Activated naive CD4-positive, alpha-beta T cell (primary cell): Measurements from ENCODE around the gene TMC7.

Experiments used
- DNase-seq, 4 experiments: peaks; one replicate each; lab custom pipeline; 2025; lab: John Stamatoyannopoulos, UW

The TMC7 gene

DNA sequence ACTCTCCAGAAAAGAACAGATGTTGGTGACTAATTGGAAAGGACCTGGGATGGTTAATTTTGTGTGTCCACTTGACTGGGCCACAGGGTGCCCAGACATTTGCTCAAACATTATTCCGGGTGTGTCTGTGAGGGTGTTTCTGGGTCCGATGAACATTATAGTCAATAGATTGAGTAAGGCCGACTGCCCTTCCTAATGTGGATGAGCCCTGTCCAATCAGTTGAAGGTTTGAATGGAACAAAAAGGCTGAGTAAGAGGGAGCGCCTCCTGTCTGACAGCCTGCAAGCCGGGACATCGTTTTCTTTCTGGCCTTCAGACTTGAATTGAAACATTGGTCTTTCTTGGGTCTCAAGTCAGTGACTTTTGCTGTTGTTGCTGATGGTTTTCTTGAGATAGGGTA, 107.2 kb downstream of the TMC7 start:
- no peak for DNase-seq

DNA sequence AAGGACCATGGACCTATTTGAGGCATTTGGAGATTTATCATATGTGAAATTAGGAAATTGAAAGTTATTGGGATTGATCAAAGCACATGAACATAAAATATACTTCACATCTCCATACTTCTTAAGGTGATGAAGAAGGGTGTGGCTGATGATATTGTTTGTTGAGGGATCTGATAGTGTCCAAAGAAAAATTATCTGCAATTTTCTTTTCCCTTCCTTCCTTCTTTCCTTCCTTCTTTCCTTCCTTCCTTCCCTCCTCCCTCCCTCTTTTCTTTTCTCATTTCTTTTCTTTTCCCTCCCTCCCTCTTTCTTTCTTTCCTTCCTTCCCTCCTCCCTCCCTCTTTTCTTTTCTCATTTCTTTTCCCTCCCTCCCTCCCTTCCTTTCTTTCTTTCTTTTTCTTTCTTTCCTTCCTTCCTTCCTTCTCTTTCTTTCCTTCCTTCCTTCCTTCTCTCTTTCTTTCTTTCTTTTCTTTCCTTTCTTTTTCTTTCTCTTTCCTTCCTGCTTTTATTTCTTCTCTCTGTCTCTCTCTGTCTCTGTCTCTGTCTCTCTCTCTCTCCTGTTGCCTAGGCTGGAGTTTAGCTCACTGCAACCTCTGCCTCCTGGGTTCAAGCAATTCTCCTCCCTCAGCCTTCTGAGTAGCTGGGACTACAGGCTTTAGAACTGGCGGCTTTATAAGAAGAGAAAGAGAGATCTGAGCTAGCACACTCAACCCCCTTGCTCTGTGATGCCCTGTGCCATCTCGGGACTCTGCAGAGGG, 109.1 kb downstream of the TMC7 start:
- DNase-seq = no peak

DNA sequence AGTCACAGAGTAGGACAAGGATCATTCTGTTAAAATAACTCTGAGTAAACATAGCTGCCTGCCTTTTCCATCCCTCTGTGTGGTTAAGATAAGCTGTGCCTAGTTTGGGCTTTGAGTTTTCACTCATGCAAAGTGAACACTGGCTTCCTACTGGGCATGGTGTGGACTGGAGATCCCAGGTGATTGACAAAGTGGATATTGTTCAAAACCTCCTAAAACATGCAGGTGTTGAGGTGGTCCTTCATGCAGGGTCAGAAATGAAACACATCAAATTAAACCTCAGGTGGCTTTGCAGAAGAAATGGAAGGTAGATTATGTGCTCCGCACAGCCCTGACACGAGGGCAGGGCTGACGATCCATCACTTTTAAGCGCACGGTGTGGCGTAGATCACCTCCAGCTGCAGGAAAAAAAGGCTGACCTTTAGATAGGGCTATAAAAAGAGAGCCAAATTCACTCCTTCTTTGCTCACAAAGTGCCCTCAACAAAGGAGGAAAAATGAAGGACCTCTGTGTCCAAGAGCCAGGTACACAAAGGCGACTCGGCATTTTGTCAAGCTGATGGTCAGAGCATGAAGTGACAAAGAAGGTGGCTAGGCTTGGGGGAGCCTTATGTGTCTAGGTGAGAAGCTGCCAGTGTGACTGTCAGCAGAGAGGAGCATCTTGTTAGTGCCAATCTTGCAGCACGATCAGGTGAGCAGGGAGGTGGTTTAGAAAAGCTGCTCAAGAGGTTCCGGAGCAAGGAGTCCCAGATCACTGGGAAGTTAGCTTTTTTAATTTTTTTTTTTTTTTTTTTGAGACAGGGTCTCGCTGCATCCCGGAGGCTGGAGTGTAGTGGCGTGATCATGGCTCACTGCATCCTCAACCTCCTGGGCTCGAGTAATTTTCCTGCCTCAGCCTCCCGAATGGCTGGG, 110.2 kb downstream of the TMC7 start:
- no peak for DNase-seq

DNA sequence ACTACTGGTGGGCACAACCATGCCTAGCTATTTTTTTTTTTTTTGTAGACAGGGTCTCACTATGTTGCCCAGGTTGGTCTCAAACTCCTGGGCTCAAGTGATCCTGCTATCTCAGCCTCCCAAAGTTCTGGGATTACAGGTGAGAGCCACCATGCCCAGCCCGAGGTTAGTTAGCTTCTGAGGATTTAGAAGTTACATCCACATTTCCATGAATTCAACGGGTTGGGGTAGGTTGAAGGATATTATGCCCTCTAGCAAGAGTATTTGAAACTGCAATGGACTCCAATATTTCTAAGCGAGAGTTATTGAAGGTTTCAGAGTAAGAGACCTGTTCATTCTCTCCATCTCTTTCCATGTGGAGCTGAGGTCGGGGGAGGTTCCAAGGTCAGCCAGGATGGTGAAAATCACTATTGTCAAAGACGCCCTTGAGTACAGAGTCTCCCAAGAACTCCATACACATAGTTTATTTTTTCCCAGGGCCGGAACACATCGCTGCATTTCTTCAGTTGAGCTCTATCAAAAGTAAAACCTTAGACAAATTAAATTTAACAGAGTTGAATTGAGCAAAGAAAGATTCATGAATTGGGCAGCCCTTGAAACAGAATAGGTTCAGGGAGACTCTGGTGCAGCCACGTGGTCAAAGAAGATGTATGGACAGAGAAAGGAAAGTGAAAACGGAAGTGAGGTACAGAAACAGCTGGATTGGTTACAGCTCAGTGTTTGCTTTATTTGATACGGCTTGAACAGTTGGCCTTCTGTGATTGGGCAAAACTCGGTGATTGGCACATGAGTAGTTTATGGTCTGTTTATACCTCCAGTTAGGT, 111.0 kb downstream of the TMC7 start:
- DNase-seq = no peak

DNA sequence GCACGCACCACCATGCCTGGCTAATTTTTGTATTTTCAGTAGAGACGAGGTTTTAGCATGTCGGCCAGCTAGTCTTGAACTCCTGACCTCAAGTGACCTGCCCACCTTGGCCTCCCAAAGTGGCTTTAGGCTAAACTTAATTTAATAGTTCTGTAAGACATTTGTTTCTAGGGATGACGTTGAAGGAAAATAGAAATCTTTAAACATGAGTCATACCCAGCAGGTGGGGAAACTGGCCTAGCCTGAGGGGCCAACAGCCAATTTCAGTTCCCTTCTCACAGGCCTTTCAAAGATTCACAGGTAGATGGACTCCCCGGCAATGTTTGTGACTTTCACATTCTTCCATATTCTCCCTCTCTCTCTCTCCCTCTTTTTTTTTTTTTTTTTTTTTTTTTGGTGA, 111.9 kb downstream of the TMC7 start:
- no peak for DNase-seq

DNA sequence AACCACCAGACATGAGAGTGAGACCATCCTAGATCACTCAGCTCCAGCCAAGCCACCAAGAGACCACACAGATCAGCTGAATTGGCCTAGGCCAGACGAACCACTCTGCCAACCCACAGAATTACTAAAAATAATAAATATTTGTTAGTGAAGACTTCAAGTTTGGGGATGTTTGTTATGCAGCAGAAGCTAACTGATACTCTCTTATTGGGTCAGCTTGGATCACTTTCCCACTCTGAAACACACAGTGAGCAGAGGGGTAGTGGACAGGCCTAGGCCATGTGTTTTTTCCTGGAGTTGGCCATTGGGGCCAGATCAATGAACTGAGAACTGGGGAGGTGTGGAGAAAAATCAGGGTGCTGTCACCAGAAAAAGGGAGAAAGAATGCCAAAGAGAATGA, 114.4 kb downstream of the TMC7 start:
- no peak for DNase-seq

DNA sequence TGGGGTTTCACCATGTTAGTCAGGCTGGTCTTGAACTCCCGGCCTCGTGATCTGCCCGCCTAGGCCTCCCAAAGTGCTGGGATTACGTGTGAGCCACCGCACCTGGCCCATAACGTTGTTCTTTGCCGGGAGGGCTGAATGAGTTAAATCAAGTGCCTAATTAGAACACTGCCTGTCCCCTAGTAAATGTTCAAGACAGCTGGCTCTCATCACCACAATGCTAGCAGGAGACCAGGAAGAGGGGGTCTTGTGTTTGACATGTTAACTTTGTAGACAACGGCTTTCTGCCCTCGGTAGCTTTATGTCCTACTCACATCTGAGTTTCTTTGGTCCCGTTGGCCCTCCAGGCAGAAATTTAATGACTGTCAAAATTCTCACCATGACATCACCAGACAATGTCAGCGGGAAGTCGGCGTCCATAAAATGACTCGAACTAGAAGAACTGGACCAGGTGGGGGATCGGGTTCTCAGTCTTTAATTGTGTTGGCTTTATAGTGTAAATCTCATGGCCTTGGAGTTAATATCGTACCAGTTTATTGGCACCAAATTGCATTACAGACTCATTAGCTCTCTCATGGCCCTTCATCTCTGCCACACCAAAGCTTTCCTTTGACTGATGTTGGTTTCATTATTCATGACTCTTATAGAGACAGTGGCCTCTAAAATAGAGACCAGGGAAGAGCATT, 118.6 kb downstream of the TMC7 start:
- DNase-seq = no peak

DNA sequence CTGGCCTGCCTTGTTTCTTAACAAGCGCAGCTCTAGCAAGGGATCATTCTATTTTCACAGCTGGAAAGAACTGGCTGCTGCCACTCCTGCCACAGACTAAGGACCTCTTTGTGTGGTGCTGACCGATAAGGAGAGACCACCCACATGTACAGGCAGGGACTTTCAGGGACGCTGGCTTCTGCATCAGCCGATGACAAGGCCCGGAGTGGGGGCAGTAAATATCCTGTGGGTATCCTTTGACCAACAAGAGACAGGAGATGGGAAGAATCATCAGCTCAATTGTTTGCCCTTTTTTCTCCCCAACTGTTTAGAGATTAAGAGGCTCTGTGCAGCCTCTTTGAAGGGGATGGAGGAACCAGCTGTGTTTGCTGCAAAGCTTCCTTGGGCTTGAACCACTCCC, 120.9 kb downstream of the TMC7 start:
- no peak for DNase-seq

DNA sequence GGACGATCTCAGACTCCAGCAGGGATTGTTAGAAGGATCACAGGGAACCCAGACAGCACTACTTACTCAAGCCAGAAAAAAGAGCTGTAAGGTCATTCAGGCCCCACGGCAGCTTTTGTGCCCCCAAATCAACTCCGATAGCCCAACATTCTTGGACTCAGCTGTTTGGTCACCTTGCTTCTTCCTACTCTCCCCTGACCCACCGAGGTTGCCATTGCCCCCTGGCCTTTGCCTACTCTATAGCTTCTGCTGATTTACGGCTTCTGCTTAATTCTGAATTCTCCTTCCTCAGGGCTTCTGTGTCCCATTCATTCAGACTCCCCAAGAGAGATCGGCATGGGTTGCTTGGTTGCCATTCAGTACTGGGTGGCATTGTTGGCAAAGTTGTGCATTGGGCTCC, 121.4 kb downstream of the TMC7 start:
- DNase-seq = no peak

DNA sequence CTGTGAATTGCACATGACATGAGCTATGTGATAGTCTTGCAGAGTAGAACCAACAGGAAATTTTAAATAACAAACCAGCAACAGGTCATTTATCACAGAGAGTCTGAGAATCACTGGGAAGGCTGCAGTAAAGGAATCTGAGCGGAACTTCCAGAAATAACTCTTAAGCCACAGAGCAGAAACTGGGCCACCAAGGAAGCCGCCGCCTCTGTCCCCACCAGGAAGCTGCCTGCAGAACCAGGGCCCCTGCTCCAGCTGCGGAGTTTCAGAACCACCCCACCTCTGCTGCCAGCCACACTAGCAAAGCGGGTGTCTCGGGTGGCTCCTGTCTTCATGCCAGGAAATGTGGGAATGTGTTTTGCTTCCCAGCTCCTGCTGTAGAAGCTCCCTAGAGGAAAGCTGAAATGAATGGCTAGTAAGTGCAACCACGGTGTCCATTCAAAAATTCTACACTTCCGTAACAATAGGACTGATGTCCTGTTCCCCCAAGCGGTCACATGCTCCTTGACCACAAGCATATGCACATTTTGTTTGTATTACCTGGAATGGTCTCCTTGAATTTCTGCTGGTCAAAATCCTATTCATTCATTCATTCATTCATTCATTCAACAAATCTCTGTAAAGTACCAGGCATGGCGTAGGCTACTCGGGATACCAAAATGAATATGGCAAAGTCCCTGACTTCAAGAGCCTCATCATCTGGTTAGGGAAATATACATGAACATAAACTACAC, 122.3 kb downstream of the TMC7 start:
- no peak for DNase-seq

DNA sequence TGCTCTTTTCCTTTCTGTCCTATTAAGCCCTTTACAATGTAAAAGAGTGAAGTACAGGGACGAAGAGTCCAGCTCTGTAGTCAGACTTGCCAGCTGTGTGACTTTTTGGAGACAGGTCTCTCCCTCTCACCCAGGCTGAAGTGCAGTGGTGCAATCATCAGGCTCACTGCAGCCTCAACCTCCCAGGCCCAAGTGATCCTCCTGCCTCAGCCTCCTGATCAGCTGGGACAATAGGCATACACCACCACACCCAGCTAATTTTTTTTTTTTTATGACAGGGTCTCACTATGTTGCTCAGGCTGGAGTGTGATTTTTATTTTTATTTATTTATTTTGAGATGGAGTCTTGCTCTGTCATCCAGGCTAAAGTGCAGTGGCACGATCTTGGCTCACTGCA, 122.9 kb downstream of the TMC7 start:
- no peak for DNase-seq

DNA sequence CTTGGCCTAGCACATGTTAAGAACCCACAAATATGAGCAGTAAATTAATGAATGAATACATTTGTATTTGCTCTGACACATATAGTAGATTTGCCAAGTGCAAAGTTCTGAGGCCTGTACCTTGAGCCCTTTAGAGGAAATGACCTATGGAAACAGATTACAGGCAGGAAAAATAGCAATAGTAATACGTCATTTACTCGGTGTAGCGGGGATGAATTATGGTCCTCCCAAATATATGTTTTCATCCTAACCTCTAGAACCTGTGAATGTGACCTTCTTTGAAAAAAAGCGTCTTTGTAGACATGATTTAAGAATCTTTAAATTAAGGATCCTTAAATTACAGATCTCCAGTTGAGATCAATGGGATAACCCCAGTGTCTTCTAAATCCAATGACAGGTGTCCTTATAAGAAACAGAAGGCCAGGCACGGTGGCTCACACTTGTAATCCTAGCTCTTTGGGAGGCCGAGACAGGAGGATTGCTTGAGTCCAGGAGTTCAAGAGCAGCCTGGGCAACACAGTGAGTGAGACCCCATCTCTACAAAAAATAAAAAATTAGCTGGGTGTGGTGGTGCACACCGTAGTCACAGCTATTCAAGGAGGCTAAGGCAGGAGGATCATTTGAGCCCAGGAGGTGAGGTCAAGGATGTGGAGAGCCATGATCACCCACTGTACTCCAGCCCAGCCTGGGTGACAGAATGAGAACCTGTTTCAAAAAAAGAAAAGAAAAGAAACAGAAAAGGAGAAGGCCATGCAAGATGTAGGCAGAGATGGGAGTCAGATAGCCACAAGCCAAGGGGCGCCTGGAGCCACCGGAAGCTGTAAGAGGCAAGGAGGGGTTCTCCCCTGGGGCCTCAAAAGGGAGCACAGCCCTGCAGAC, 124.9 kb downstream of the TMC7 start:
- DNase-seq = no peak

DNA sequence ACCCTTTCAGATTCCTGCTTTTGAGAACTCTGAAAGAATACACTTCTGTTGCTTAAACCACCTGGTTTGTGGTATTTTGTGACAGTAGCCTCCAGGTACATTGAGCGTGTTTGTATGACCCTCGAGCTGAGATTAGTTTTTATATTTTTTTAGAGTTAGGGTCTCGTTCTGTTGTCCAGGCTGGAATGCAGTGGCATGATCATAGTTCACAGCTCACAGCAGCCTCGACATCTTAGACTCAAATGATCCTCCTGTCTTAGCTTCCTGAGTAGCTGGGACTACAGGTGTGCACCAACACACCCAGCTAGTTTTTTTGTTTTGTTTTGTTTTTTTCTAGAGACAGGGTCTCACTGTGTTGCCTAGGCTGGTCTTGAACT, 125.5 kb downstream of the TMC7 start:
- DNase-seq = no peak

DNA sequence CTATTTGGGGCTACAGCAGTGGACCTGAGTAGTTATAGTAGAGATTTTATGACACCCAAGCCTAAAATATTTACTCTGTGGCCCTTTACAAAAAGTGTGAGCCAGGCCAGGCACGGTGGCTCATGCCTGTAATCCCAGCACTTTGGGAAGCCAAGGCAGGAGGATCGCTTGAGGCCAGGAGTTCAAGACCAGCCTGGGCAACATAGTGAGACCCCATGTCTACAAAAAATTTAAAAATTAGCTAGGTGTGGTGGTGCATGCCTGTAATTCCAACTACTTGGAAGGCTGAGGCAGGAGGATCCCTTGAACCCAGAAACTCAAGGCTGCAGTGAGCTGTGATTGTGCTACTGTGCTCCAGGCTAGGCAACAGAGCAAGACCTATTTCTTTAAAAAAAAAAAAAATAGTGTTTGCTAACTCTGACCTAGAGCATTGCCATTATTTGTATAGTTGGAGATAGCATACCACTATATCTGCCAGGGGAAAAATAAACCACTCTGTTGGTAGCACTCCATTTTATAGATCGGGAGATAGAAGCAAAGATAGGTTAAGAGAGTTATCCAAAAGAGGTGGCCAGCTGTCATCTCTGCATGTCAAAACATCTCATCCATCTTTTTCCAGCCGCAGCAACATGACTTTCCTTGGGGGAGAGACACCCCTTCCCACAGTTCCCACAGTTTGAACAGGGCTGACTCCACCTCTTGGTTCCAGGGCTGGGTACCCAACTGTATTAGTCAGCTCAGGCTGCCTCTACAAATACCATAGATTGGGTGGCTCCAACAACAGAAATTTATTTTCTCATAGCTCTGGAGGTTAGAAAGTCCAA, 127.0 kb downstream of the TMC7 start:
- DNase-seq = no peak

DNA sequence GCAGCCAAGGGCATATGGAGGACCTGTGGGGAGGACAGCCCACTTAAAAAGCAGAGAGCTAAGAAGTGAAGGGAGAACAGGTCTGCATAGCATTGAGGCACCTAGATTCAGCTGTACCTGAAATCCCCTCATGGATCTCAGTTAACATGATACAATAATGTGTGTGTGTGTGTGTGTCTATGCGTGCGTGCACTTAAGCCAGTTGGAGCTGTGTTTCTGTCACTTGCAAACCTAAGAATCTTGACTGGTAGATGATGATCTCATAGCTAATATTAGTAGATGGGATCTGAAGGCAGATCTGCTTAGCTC, 128.3 kb downstream of the TMC7 start:
- DNase-seq = no peak
